GM12873 (cell line): ENCODE results near the gene TOMM6.
A peak's percentile ranks its signal among the peaks of the same experiment; 100 is the strongest.

ENCODE experiments used
- CTCF ChIP-seq: IDR thresholded peaks from 2 replicates; pipeline ENCODE4 v1.5.1; 2012; ENCODE audit warnings: low read depth, mild to moderate bottlenecking, moderate library complexity, low read length, control low read depth; ENCODE audit not compliant: insufficient read depth; ENCODE audit errors: missing control alignments

TOMM6 gene

GRCh38 chr6:41784581-41785171, 2.8 kb upstream of the TOMM6 start:
- no peak for TF ChIP-seq CTCF

GRCh38 chr6:41785254-41785653, 2.2 kb upstream of the TOMM6 start:
- no peak for TF ChIP-seq CTCF

GRCh38 chr6:41785689-41786450, 1.6 kb upstream of the TOMM6 start:
- no peak for TF ChIP-seq CTCF

- TF ChIP-seq CTCF: peak; percentile 70
Measured at GRCh38 chr6:41786451-41787218, 859 bp upstream of the TOMM6 start.

- TF ChIP-seq CTCF: no peak
Measured at GRCh38 chr6:41789390-41789724, 1.9 kb downstream of the TOMM6 start.

- TF ChIP-seq CTCF: no peak
Measured at GRCh38 chr6:41790045-41790444, 2.6 kb downstream of the TOMM6 start.

GRCh38 chr6:41791305-41791704, 3.8 kb downstream of the TOMM6 start:
- no peak for TF ChIP-seq CTCF
